GM12891 (cell line): ENCODE measurements around the gene ARID1B.

Experiments
- DNase-seq: peaks from one replicate; pipeline ENCODE4 v3.0.0; 2011; ENCODE audit warnings: low spot score; ENCODE audit not compliant: insufficient read length
- FAIRE-seq: peaks from 2 replicates; lab custom pipeline; 2011; peaks lifted over from hg19 to GRCh38; lab: Jason Lieb, UNC
- PAX5 ChIP-seq: IDR thresholded peaks from 2 replicates; pipeline ENCODE4 v1.6.1; 2011; ENCODE audit warnings: low read length, moderate library complexity, mild to moderate bottlenecking; ENCODE audit not compliant: insufficient read depth, severe bottlenecking
- POLR2A ChIP-seq: IDR thresholded peaks from 2 replicates; pipeline ENCODE4 v1.6.1; 2011; ENCODE audit warnings: low read depth, low read length, control low read depth
- POLR2AphosphoS5 ChIP-seq: IDR thresholded peaks from 2 replicates; pipeline ENCODE4 v1.6.1; 2011; ENCODE audit warnings: low read depth, low read length, control low read depth
- POU2F2 ChIP-seq: IDR thresholded peaks from 2 replicates; pipeline ENCODE4 v1.6.1; 2011; ENCODE audit warnings: low read depth, mild to moderate bottlenecking, control low read depth, low read length, moderate library complexity
- SPI1 ChIP-seq: IDR thresholded peaks from 2 replicates; pipeline ENCODE4 v1.6.1; 2011; ENCODE audit warnings: low read depth, low read length, control low read depth
- TAF1 ChIP-seq: IDR thresholded peaks from 2 replicates; pipeline ENCODE4 v1.6.1; 2011; ENCODE audit warnings: low read depth, low read length, control low read depth

Gene ARID1B

DNA sequence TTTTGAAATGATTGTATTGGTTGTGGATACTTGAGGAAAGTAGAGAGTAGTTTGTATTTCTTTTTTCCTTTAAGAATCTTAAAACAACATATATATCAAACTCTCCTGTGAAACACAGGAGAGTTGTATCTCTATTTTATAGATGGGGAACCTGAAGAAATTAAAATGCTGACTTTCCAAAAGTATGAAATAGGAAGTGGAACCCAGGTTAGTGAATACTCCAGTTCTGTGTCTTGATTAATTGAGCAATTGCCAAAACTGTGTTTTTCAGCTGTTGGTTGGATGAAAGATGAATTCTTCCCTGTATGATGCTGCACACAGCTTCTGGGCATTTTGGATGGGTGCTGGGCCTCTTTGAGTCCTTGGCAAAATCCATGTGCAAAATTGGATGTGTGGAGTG is 86.3 kb downstream of the ARID1B start:
- no peak for FAIRE-seq
- no peak for TF ChIP-seq PAX5
- TF ChIP-seq SPI1, result peak; percentile 47

DNA sequence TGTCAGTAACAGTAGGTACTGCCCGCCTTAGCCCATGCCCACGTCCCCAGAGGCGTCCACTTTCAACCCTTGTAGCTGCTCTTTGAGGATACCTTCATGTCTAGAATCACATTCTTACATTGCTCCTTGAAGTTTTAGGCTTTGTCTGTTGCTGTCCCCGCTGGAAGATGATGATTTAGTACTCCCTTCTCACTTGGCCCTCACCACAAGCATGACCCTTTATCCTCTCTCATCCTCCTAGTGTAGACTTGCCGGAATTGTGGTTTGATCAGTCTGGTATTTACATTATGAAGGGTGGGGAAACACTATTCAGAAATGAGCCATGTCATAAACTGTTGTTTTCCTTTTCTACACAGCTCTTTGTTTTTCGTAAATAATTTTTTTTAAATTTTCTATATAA is 87.4 kb downstream of the ARID1B start:
- FAIRE-seq, result no peak
- no peak for DNase-seq

More for the DNA sequence above, 86.3 kb downstream of the ARID1B start:
- no peak for DNase-seq

DNA sequence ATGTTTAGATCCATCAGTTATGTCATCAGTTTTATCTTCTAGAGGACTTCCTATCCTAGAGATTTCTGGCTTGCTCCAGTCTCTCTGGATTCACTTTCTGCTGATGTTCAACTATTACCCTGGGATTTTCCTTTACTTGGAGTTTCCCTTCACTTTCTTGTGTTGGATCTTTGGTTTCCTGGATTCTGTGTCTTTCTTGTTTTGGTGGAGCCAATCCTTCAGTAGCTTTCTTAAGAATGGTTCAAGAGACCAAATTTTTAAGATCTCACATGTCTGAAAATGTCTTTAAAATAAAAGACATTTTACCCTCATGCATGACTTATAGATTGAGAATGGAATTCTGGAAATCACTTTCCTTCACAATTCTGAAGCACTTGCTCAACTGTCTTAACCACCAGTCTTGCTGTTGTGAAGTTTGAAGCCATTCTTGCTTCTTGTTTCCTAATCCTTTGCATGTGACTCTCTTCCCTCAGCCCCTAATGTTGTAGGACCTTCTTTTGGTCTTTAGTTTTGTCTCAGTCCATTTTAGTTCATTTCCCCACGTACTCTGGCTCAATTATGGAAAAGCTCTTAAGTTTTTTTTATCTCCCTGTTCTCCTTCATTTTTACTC is 87.9 kb downstream of the ARID1B start:
- TF ChIP-seq POU2F2, result no peak
- no peak for TF ChIP-seq POLR2A
- TF ChIP-seq PAX5, result no peak
- no peak for TF ChIP-seq POLR2AphosphoS5
- no peak for TF ChIP-seq TAF1
- TF ChIP-seq SPI1, result no peak
- FAIRE-seq (no peak), DNase-seq (no peak)

More for the DNA sequence above, 87.4 kb downstream of the ARID1B start:
- TF ChIP-seq TAF1 (no peak), PAX5 (no peak), POU2F2 (no peak), POLR2A (no peak), POLR2AphosphoS5 (no peak), SPI1 (no peak)

DNA sequence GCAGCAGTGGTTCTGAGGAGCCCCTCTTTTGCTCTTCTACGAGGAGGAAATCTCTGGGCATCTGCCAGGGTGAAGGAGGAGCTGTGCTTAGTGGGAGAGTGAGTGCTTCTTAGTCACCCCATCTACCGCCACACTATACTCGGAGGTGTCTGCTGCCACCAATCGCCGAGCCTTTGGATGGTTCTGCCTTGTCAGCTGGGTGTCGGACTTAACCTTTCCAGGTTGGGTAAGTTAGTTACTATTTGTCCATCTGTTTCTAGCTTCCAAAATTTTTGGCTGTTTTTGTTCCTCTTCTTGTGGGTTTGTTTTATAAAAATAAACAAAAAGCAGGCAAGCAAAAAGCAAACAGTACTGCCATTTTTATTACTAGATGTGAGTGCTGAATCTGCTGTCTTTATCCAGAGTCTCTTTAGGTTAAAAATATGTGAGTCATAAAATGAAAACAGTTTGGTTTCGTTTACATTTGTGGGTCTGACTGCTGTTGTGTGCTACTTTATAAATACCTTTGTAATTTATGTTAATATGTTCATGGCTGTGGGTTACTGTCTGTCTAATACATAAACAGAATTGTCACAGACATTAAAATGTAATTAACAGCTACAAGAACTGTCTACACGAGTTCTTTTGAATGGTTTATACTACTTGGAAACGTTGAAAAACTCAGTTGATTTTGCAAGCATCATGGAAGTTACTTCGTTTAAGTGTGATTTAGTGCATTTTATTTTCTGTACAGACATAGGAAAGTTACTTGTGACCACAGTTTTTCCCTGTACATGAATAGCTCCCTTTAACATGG is 89.2 kb downstream of the ARID1B start:
- FAIRE-seq (peak; percentile 72), DNase-seq (no peak)
- no peak for TF ChIP-seq SPI1
- TF ChIP-seq POLR2AphosphoS5, result no peak
- TF ChIP-seq PAX5, result no peak
- no peak for TF ChIP-seq TAF1
- TF ChIP-seq POLR2A, result no peak
- TF ChIP-seq POU2F2, result no peak

DNA sequence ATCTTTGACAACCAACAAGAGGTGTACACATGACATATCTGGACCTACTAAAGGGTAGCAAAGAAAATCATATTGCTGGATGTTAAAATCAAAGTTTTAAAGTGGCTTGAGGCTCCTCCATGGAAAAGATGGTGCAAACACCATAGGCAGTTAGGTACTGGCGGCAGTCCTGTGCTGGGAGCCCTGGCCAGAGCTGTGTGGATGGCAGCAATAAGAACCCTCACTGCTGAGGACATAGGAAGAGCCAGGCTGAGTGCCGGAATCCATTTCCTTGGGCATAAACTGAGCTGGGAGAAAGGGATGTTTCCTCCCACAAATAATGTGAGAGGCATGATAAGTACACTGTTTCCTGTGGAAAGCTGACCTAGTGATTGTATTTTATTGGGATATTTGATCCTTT is 89.9 kb downstream of the ARID1B start:
- no peak for TF ChIP-seq POU2F2
- no peak for TF ChIP-seq POLR2A
- no peak for TF ChIP-seq TAF1
- no peak for DNase-seq
- FAIRE-seq, result no peak

DNA sequence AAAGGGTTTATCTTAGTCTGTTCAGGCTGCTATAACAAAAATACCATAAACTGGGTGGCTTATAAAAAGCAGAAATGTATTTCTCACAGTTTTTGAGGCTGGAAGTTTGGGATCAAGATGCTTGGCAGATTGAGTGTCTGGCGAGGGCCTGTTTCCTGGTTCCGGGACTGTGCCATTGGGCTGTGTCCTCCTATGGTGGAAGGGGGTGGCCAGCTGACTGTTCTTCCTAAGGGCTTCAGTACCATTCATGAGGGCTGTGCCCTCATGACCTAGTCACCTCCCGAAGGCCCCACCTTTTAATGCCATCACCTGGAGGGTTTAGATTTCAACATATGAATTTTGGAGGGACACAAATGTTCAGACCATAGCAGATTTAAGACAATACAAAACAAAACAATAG is 91.2 kb downstream of the ARID1B start:
- TF ChIP-seq SPI1, result no peak
- TF ChIP-seq PAX5, result no peak
- no peak for TF ChIP-seq TAF1
- TF ChIP-seq POU2F2, result no peak
- no peak for TF ChIP-seq POLR2AphosphoS5
- TF ChIP-seq POLR2A, result no peak
- FAIRE-seq (no peak), DNase-seq (no peak)

DNA sequence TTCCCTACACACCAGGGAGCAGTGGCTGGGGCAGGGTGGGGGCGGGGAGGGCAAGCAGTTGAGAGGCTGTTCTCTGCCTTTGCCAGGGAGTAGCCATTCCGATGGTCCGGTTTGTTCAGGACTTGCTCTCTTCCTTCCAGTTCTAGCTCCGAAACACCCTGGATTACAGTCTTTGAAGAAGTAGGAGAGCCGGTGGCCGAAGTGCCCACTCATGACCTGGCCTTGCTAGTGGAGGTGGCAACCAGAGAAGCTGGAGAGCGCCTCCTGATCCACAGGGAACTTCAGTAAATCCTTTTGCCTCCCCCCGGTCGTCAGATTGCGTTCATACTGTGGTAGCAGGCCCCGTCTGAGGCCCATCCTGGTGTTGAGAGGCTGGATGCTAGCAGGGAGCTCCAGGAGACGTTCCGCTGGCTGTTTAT is 92.8 kb downstream of the ARID1B start:
- no peak for DNase-seq
- TF ChIP-seq TAF1 (no peak), SPI1 (no peak), POLR2AphosphoS5 (no peak), POU2F2 (no peak), PAX5 (no peak), POLR2A (no peak)
- FAIRE-seq, result no peak

DNA sequence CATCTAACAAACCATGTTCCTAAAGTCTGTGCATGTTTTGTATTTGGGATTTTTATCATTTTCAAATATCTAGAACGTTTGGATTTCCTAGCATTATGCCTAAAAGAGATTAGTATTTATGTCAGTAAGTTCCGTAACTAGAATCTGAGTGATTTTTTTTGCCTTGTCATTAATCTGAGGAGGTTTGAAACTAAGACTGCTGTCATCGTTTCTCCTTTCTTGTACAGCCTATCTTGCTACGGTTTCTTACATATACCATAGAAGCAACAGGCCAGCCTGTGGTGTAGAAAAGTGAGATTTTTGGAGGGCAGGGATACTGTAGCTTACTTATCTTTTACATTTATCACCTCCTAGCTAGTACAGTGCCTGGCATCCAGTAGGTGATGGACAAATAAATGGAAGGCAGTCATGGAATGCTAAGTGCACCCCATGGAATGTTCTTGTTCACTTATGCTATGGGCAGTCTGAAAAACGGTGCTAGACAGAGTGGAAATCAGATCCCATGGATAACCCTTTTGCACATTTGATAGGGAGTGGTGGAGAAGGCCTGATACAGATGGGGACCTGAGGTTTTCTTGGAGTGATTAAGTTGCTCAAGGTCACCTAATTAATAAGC is 93.9 kb downstream of the ARID1B start:
- FAIRE-seq (peak; percentile 45), DNase-seq (no peak)
- no peak for TF ChIP-seq POLR2A
- TF ChIP-seq TAF1, result no peak
- TF ChIP-seq POU2F2, result no peak
- TF ChIP-seq SPI1, result no peak
- TF ChIP-seq POLR2AphosphoS5, result no peak

DNA sequence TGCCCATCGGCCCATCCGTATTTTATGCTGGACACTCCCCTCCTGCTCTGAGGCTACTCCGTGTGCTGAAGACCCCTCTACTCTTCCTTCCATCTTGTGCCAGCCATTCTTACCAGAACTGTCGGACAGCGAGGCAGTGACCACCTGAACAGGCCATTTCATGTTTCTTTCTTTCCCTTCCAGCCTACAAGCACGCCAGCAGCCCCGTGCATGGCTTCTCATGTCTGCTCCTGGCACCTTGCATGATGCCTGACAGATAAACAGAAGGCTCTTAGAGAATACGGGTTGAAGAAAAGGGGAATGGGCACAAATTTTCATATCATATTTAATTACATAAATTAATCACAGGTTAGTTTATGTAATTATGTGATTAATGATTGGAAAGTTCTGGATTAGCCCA is 95.7 kb downstream of the ARID1B start:
- TF ChIP-seq TAF1 (no peak), PAX5 (no peak), POLR2AphosphoS5 (no peak), POLR2A (no peak), SPI1 (no peak)
- FAIRE-seq, result no peak

More for the DNA sequence above, 95.7 kb downstream of the ARID1B start:
- DNase-seq, result no peak
